NCI-H345 treated with DMSO at 0.1 percent for 48 hours (cell line): ENCODE measurements around the gene ABCA4.
A peak's percentile ranks its signal among the peaks of the same experiment; 100 is the strongest.
"Not testable (repeated sequence)": the region's sequence is repeated elsewhere in the genome, so short reads cannot be mapped to it uniquely, and the experiment has no call there.

Source experiments
- DNase-seq: peaks from one replicate; lab custom pipeline; 2025; ENCODE audit not compliant: unreplicated experiment; lab: John Stamatoyannopoulos, UW

ABCA4 gene

DNA sequence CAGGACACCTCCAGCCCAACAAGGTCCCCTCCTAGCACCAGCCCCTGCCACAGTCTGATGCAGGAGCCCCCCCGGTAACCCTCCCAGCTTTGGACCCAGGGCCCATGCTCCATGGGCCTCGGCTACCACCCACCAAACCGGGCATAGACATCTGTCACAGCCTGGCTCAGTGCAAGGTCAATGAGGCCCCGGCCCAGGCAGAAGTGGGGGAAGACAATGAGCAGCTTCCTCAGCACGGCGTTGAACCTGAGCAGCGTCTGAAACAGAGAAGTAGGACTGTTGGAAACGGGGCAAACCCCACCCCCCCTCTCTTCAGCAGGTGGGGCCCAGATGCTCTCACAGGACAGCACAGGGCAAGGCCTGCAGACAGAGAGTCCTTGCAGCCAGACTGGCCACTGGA is 109.8 kb downstream of the ABCA4 start:
- DNase-seq: no peak

DNA sequence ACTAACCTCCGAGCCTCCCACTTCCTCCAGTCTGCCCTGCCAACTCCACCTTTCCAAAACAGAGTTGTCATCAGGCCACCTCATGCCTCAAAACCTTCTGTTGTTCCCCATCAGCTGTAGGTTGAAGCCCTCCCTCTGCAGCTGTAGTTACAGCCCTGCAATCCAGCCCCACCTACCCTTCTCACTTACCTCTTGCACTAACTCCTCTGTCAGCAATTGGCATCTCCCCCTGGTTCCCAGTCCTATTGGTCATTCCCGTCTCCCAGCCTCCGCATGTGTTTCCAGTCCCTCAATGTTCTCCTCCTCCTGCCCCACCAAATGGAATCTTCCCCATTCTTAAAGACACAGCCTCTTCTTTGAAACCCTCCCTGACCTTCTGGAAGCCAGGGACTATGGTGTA is 111.6 kb downstream of the ABCA4 start:
- DNase-seq: no peak

DNA sequence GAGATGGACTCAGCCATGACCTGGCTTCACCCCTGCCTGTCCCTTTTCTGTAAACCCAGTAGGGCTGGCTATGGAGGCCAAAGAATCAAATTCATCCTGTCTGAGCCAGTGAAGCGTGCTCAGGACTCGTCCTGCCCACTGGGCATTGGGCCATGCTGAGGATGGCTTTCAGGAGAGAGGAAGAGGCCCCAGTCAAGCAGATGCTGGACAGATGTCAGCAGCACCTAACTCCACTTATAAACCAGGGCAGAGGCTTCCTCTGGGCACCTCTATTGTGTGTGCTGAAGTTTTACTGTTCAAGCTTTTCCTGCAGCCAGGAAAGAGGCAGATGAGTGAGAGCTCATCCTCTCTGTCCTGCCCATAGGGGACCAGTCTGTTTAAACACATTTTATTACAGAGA is 114.3 kb downstream of the ABCA4 start:
- DNase-seq: no peak

DNA sequence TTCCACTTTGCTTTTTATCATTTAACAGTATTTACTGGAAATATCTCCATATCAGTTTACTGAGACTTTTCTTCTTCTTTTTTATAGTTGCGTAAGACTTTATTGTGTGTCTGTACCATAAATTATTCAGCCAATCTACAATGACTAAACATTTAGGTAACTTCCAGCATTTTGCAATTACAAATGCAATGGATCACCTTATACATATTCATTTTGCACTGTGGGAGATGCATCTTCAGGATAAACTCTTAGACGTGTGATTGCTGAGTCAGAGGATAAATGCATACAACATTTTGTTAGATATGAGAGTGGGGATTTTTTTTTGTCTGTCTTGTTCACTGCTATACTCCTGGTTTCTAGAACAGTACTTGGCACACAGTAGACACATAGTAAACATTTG is 116.0 kb downstream of the ABCA4 start:
- DNase-seq: no peak

DNA sequence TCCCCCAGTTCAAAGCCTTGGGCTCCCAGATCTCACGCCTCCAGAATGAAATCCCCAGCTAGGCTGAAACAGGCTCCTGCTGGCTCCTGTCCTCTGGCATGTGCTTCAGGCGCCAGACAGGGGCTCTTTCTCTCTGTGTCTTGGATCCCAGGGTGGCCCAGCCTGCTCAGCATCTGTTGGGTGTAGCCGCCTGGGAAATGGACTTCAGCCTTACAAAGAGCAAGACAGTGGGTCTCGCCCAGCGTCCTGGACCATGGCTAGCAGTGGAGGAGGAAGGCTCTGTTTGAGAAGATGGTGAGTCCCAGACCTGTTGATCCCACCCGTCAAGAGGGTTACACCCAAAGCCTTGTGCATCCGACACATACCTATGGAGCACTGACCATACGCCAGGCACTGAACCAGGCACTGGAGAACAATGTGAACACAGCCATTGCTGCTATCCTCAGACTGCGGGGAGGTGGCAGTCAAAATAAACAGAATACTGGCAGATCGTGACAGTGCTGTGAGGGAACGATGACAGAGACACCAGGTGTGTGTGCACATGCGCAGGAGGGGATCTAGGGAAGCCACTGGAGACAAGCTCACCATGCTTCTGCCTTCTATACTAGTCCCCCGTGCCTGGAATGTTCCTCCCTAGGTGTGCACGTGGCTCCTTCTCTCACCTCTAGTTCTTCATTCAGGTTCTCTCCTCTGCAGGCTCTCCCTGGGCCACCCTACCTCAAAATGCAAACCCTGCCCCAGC is 118.7 kb downstream of the ABCA4 start:
- DNase-seq: no peak

DNA sequence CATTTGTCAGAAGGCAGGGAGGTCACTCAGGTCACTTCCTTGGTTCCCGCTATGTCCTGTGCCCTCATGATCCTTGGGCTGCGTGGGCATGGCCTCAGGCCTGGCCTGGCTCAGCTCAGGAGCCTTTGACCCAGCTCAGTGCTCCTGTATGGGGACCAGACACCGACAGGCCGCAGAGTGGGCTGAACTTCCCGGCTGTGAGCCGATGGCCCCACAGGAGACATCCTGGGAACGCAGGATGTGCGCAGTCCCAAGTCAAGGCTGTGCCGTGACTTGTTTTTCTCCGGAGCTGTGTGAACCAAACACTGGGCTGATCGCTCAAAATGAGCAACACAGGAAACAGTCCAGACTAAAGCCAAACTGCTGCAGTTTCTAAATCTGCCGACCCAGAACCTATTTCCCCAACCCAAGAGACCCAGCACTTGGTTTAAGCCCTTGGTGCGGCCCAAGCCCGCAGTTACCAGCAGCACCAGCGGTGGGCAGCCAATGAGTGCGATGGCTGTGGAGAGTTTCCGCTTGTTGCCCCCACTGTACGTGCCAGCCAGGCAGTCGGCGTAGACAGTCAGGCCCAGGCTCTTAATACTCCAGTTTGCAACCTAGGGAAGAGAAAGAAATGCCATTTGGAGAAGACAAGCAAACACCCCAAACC is 119.4 kb downstream of the ABCA4 start:
- DNase-seq: no peak

DNA sequence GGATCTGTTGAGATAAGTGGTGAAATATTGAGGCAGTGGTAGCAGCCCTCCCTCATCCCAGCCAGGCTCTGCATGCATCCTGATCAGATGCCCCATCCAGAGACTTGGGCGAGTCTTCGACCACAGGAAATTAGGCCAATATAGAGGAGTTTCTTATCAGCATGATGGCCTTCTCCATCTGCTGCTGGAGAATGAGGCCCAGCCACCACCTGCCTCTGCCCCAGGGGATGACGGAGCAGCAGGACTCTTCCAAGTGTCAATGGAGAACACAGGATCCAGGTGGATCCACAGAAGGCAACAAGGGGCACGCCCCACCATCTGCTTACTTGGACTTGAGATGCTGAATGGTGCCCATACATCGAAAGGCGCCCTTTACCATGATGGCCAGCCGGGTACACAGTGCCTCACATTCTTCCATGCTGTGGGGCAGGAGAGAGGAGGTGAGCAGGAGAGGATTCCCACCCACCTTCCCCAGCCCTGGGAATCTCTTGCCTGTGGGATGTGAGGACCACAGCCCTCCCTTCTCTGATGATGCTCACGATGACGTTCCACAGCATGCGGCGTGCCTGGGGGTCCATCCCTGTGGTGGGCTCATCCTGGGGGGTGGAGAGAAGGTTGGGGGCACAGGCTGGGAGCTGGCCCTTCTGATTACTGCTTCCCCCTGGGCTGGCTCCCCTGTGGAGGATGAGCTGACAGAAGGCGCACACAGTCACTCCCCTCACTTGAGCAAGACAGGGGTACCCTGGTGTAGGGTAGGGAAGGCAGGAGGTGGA is 120.3 kb downstream of the ABCA4 start:
- DNase-seq: no peak

DNA sequence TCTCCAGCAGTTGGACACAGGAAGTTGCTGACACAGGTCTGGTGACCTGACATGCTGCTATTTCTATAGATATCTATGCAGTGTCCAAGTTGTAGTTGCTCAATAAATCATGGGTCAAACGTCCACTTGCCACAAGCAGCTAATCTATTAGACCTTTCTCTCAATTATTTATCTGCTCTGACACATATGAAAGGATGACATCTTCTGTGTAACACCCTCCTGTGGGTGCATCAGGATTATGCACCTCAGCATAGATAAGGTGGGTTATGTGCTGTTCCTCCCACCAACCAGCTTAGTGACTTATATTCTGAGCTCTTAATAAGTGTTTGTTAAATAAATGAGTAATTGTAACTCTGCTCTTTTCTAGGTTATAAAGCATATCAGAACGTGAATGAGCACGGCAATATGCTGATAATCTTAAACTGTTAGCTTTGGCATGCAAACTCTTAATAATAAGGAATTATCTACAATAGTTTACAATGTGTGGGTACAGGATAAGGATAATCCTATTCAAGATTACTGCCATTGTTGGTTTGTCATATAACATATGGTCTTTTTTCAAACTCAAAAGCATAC is 121.0 kb downstream of the ABCA4 start:
- DNase-seq: no peak

DNA sequence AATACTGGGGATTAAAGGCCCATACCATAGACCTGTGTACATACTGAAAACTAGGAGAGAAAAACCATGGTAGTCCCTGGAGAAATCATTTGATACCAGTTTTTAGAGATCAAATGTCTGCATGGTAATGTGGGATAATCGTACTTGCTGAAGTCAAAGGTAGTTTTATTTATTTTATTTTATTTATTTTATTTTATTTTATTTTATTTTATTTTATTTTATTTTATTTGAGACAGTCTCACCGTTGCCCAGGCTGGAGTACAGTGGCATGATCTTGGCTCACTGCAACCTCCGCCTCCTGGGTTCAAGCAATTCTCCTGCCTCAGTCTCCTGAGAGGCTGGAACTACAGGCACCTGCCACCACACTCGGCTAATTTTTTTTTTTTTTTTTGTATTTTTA is 122.4 kb downstream of the ABCA4 start:
- DNase-seq: not testable (repeated sequence)

DNA sequence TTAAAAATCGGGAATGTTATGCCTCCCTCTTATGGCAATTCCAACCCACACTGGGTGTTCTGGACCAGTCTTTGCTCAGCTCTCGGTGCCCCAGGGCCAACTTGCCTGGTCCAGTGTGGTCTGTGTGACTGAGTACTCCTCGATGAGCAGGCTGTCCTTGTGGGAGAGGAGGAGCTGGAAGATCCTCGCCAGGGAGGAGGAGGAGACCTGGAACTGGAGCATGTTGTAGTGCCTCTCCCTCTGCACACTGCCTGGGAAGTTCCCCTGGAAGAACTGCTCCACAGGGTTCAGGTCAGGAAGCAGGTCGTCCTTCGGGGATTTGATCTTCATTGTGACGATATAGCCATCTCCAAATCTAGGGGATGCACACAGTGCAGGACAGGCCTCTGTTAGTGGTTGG is 123.2 kb downstream of the ABCA4 start:
- no peak for DNase-seq

DNA sequence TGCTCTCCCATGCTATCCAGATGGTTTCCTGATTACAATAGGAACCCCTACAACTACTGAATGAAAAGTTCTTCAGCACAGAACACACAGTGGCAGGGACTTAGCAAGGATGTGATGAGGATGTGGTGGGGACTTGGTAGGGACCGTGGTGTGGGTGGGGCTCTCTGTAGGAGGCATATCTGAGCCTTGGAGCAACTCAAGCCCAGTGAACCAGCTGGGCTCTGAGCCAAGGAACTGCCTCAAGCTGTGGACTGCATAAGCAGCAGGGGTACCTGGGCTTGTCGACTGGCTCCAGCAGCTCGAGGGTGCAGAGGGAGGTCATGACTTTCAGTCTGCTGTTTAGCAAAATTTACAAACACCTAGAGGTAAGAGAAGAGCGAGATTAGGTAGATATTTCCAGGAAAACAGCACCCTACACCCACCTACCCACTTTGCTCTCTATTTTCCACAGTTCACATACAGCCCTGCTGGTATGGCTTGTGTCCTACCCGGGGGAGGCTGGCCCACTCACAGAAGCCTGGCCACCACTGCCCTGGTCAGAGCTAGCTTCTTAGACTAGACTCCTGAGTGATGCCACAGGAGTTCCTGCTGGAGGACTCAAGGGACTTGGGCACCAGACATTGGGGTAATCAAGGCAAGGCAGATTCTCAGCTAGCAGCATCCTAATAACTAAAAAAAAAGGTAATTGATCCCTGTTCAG is 125.0 kb downstream of the ABCA4 start:
- peak; percentile 6 for DNase-seq

DNA sequence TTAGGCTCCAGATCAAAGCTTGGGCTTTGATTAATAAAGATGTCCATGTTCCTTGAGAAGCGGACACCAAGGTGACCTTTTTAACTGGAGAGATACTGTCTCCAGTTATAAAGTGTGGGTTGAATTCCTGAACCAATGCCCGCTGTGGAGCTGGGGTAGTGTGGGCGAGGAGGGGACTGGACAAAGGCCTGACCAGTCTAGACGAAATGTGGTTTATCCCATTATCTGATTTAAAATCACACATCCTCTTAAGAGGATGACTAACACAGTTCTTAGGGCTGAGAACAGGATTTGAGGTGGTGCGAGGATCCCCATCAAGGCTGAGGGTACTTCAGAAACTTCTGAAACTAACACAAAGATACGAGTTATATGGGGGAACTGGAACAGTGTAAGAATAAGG is 127.2 kb downstream of the ABCA4 start:
- no peak for DNase-seq

DNA sequence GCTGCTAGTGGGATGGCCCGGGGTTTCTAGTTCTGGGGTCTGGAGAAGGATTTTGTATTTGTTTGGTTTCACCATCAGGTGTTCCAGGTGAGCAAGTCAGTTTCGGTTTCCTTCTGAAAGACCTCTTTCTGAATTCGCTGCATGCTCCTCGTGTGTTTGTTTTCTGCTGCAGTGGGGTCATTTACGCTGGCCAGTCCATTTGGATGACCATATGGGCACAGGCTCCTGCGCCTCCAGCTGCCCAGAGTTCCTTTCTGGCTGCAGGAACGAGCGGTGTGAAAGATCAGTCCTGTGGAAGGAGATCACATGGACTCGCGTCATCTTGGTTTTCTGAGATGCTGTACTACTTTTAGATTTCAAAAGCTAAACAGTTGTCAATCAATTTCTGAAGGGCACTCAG is 128.0 kb downstream of the ABCA4 start:
- DNase-seq: no peak

DNA sequence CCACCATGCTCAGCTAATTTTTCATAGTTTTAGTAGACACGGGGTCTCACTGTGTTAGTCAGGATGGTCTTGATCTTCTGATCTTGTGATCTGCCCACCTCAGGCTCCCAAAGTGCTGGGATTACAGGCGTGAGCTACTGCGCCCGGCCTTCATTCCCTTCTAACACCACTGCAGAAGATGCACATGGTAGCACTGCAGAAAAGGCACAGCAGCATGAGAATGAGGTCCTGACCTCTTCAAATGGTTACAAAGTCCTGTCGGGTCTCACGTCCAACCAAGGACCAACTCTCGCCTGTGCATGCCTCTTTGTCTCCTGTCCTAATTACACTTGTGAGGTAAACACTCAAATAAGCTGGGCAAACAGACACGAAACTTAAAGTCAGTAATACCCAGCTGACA is 128.8 kb downstream of the ABCA4 start:
- DNase-seq: no peak

DNA sequence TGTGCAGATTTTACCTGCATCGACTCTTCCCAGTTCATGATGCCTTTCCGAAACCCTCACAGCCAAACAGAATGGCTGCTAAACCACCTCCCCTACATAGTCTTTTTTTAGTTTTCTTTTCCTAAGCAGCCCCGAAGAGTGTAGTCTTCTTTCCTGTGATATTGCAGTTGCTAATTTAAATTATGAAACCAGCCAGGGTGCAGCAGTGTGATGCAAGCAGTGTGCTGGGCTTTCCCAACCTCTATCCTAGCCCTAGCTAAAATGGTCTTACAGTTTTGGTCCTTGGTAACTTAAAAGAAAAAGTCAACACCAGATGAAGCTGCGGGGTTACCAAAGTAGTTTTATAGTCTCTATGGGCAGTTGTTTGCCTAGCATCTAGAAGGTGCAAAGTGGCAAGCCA is 129.7 kb downstream of the ABCA4 start:
- no peak for DNase-seq

DNA sequence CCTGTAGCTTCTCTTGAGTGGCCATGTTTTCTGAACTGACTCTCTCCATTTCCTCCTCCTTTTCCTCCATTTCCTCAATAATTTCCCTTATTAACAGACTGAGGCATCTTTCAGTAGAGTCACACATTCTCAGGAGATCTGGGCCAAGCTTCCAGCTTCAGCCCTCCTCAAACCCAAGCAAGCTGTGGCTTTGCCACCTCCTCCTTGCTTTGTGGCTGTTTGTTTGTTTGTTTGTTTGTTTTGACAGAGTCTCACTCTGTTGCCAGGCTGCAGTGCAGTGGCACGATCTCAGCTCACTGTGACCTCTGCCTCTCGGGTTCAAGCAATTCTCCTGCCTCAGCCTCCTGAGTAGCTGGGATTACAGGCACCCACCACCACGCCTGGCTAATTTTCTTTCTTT is 130.5 kb downstream of the ABCA4 start:
- not testable (repeated sequence) for DNase-seq

DNA sequence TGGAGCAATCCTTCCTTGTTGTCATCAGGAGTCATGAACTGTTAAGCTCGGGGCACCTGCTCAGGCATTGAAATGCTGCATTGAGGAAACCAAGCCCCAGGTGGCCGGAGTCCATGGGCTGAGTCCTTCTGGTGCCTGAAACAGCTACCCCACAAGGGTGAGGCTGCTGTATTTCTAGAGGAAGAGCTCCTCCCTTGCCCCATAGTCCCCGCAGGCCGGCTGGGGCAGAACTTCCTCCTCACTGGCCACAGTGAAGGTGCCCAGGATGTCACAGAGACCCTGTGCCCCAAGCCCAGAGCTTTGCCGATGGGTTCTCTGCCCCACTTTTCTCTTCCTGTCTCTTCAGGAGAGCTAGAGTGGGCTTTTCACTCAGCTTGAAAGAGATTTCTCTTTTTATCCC is 130.9 kb downstream of the ABCA4 start:
- DNase-seq: no peak

DNA sequence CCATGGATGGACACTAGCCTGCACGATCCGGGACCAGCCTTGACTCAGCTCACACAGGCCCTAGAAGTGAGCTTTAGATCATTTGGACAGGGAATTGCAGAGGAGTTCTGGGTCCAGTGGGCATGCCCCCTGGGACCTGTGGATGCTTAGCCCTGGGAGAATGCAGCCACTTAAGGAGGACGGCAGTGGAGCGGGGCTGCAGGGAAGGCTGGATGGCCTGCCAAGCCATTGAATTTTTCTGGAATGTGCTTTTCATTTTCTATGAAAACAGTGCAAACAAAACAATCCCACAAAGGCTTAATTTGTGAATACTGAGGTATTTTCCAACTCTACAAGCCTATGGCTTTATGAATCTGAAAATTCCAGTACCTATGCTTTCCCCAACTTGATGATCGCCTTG is 131.3 kb downstream of the ABCA4 start:
- no peak for DNase-seq

DNA sequence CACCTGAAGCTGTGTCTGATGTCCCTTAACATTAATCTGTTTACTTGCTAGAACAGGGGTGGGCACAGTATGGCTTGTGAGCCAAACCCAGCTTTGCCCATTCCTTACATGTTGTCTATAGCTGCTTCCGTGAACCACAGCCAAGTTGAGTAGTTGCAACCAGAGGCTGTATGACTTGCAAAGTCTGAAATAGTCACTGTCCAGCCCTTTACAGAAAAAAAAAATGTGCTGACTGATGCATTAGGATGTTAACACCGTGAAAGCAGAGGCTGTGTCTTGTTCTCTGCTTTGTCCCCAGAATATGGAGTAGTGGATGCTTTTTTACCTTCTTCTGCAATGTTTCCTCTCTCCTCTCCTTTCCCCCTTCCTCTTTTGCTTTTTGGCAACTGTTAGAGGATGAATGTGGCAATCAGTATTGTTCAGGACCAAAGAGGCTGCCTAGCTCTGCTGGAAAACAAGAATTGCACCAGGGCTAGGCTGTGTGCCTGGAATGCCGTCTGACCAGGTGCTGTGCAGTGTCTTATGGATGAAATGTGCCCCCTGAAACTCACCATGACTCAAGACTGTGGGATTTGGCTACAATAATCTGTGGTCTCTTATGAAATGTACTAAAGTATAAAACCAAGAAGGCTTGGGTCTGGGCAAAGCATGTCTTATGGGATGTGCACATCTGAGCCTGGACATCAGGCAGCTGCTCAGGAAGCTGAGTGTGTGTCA is 132.2 kb downstream of the ABCA4 start:
- DNase-seq: no peak

DNA sequence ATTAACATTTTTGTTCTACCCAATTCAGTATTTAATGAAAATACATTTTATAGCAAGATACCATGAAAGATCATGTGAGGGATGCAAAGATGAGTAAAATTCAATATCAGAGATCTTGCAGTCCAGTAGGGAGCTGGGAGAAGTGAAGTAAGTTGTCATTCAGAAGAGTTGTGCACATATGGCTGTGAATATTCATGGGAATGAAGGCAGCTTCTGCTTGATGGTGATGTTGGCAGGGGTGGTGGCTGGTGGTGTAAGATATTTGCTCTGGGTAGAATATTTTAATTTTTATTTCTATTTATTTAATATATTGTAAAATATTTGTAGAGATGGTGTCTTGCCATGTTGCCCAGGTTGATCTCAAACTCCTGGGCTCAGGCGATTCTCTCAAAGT is 139.7 kb downstream of the ABCA4 start:
- no peak for DNase-seq
